ENCODE measurements around the gene MCL1. TPM values are rescaled to one million over a fixed set of nuclear protein-coding genes. Genes with fewer than 3 reads are reported as not detected.
"Not testable (repeated sequence)": the region's sequence is repeated elsewhere in the genome, so short reads cannot be mapped to it uniquely, and the experiment has no call there.

MCL1 gene
- total RNA-seq, 4 donors from 2014 or later: 505 to 845 (median 657) TPM

- DNase-seq (ENCODE audit: low spot score) (no peak), ATAC-seq (ENCODE audit: low FRiP score) (no peak)
- no peak for TF ChIP-seq CTCF (IDR thresholded peaks at IDR 0.05)
These were observed 1.7 kb downstream of the MCL1 start for GRCh38 chr1:150577557-150578271.

- ATAC-seq (ENCODE audit: low FRiP score): no peak
- no peak for TF ChIP-seq CTCF (IDR thresholded peaks at IDR 0.05)
- no peak for DNase-seq (ENCODE audit: low spot score)
These were observed 2.4 kb downstream of the MCL1 start for GRCh38 chr1:150576794-150577556.

- ATAC-seq (ENCODE audit: low FRiP score) (no peak), DNase-seq (ENCODE audit: low spot score) (no peak)
- no peak for TF ChIP-seq CTCF (IDR thresholded peaks at IDR 0.05)
These were observed 3.1 kb downstream of the MCL1 start for GRCh38 chr1:150576367-150576711.

- no peak for TF ChIP-seq CTCF (IDR thresholded peaks at IDR 0.05)
- DNase-seq (ENCODE audit: low spot score) (no peak), ATAC-seq (ENCODE audit: low FRiP score) (no peak)
These were observed 3.7 kb downstream of the MCL1 start for GRCh38 chr1:150575518-150576366.

GRCh38 chr1:150575072-150575489 lies 4.3 kb downstream of the MCL1 start:
- ATAC-seq (ENCODE audit: low FRiP score): no peak
- DNase-seq (ENCODE audit: low spot score): no peak
- no peak for TF ChIP-seq CTCF (IDR thresholded peaks at IDR 0.05)

- ATAC-seq (ENCODE audit: low FRiP score) (no peak), DNase-seq (ENCODE audit: low spot score) (no peak)
- TF ChIP-seq CTCF (IDR thresholded peaks at IDR 0.05): no peak
These were observed 4.9 kb downstream of the MCL1 start for GRCh38 chr1:150574260-150575071.

GRCh38 chr1:150573648-150574071 lies 5.8 kb downstream of the MCL1 start:
- not testable (repeated sequence) for DNase-seq (ENCODE audit: low spot score); ATAC-seq (ENCODE audit: low FRiP score)
